CD4-positive, alpha-beta T cell (primary cell): ENCODE measurements around the gene ATXN1L. TPM values are rescaled to one million over a fixed set of nuclear protein-coding genes. Genes with fewer than 3 reads are reported as not detected.
"Not testable (repeated sequence)": the region's sequence is repeated elsewhere in the genome, so short reads cannot be mapped to it uniquely, and the experiment has no call there.

Experiments used
- ATAC-seq: fragments of 200-7000 bp; cut with Tn5 transposase; one replicate; pipeline ENCODE4 v1.10.0; 2022; ENCODE audit warnings: mild to moderate bottlenecking; ENCODE audit not compliant: poor library complexity
- CTCF ChIA-PET: fragments of 350-600 bp; sonication (Branson Sonifier 250); formaldehyde crosslinking; loops from one replicate; lab custom pipeline; 2021; ENCODE audit warnings: antibody characterized with exemption, inconsistent platforms; lab: Charles Lee
- POLR2A ChIA-PET: fragments of 350-600 bp; sonication (Branson Sonifier 250); formaldehyde crosslinking; loops from one replicate; lab custom pipeline; 2021; ENCODE audit warnings: antibody characterized with exemption, inconsistent platforms; lab: Charles Lee
- DNase-seq, 14 experiments: peaks; one replicate each; pipeline ENCODE4 v3.0.0-alpha.2; 2013 to 2020; ENCODE audit warnings: mixed read lengths in 2 of 14
- H3K27ac ChIP-seq, 2 donors: one replicate each; pipeline versions ENCODE4 v1.5.1 to v1.7.0; 2013; ENCODE audit warnings: low read length in 2 of 2, low read depth in 1 of 2, mild to moderate bottlenecking in 1 of 2
- H3K27me3 ChIP-seq, 2 experiments: 1 replicate in 1 of 2; 2 replicates in 1 of 2; pipeline versions ENCODE4 v1.6.1 to v1.7.0; 2013; ENCODE audit warnings: low read length in 2 of 2, control low read depth in 1 of 2, mild to moderate bottlenecking in 1 of 2, moderate library complexity in 1 of 2; ENCODE audit not compliant: insufficient read depth in 2 of 2, control insufficient read depth in 1 of 2
- H3K36me3 ChIP-seq: one replicate; pipeline ENCODE4 v1.6.1; 2013; ENCODE audit warnings: low read length, control low read depth; ENCODE audit not compliant: insufficient read depth
- H3K4me1 ChIP-seq: one replicate; pipeline ENCODE4 v1.6.1; 2013; ENCODE audit warnings: low read length, control low read depth; ENCODE audit not compliant: insufficient read depth
- H3K4me3 ChIP-seq: one replicate; pipeline ENCODE4 v1.5.1; 2013; ENCODE audit warnings: mild to moderate bottlenecking, low read length, moderate library complexity
- H3K9me3 ChIP-seq, 2 experiments: 1 replicate in 1 of 2; 2 replicates in 1 of 2; pipeline versions ENCODE4 v1.6.1 to v1.7.0; 2013; ENCODE audit warnings: low read length in 2 of 2, mild to moderate bottlenecking in 2 of 2, control low read depth in 1 of 2, moderate library complexity in 1 of 2; ENCODE audit not compliant: control insufficient read depth in 1 of 2, insufficient read depth in 1 of 2
- H3K27ac Mint-ChIP-seq: one replicate; pipeline ENCODE4 v1.8.0; 2020; ENCODE audit warnings: mixed read lengths
- H3K27me3 Mint-ChIP-seq: one replicate; pipeline ENCODE4 v1.8.0; 2021; ENCODE audit warnings: mixed read lengths
- H3K36me3 Mint-ChIP-seq: one replicate; pipeline ENCODE4 v1.8.0; 2021; ENCODE audit warnings: low read depth, mixed read lengths
- H3K4me1 Mint-ChIP-seq: one replicate; pipeline ENCODE4 v1.8.0; 2021; ENCODE audit warnings: low read depth, mixed read lengths
- H3K4me3 Mint-ChIP-seq: one replicate; pipeline ENCODE4 v1.8.0; 2020; ENCODE audit warnings: mild to moderate bottlenecking, mixed read lengths
- H3K9me3 Mint-ChIP-seq: one replicate; pipeline ENCODE4 v1.8.0; 2020; ENCODE audit warnings: mixed read lengths
- CTCF ChIP-seq: fragments of 200-600 bp; IDR thresholded peaks from one replicate; pipeline ENCODE4 v1.8.0; 2022; ENCODE audit warnings: antibody characterized with exemption, mild to moderate bottlenecking
- intact Hi-C, 2 experiments: fragments of 100-400 bp; cut with DNase I in 1 of 2; cut with micrococcal nuclease in 1 of 2; formaldehyde crosslinking; loops; one replicate each; pipeline versions ENCODE4 v1.15.1 to v1.9.0; 2023 to 2025; cut with DNase I, micrococcal nuclease
- total RNA-seq, 174 experiments: library from RNA in 2 of 174; stranded (reverse) in 2 of 174; gene quantifications; one replicate each; pipeline ENCODE4 v1.2.3 and lab custom pipeline; 2021 to 2026

Gene ATXN1L
- total RNA-seq, 2 experiments from 2014 or later, result 61.0 to 61.1 TPM

- Mint-ChIP-seq H3K4me1 (peaks cover 35% of the 10 kb centered on the region), H3K4me3 (no peak overlapping the region), H3K27me3 (no peaks in the 10 kb centered on the region), H3K27ac (no peak overlapping the region), H3K9me3 (no peaks in the 10 kb centered on the region), H3K36me3 (peaks cover 61% of the 10 kb centered on the region)
- Histone ChIP-seq H3K27ac (no peak overlapping the region), H3K4me1 (peaks cover 12% of the 10 kb centered on the region), H3K36me3 (peaks cover 45% of the 10 kb centered on the region), H3K4me3 (no peak overlapping the region), H3K9me3 (no peaks in the 10 kb centered on the region), H3K27me3 (no peaks in the 10 kb centered on the region)
- DNase-seq (no peak), ATAC-seq (no peak)
- intact Hi-C loops, result no loop called here
- ChIA-PET CTCF (interaction anchor here (6.3 kb wide), 1 partner anchor 22 kb away, joined by 35 read pairs; the partner anchor contains the start of gene ZNF821), POLR2A (interaction anchor here (2.6 kb wide), 1 partner anchor 23 kb away, joined by 15 read pairs; the partner anchor contains the start of gene ZNF821)
- no peak for TF ChIP-seq CTCF
Measured at GRCh38 chr16:71859762-71860521, 14.2 kb downstream of the ATXN1L start.

GRCh38 chr16:71863995-71864394, 18.2 kb downstream of the ATXN1L start:
- Histone ChIP-seq H3K36me3 (peaks cover 57% of the 10 kb centered on the region), H3K27ac (no peak overlapping the region), H3K4me1 (no peaks in the 10 kb centered on the region), H3K27me3 (no peaks in the 10 kb centered on the region), H3K9me3 (no peaks in the 10 kb centered on the region), H3K4me3 (no peak overlapping the region)
- ChIA-PET CTCF (interaction anchor here (1.5 kb wide), 1 partner anchor 18 kb away, joined by 5 read pairs; no protein-coding TSS in a partner anchor), POLR2A (interaction anchor here (1.9 kb wide), 1 partner anchor 18 kb away, joined by 7 read pairs; no protein-coding TSS in a partner anchor)
- Mint-ChIP-seq H3K9me3 (no peaks in the 10 kb centered on the region), H3K36me3 (peaks cover 75% of the 10 kb centered on the region), H3K27me3 (no peaks in the 10 kb centered on the region), H3K4me3 (no peak overlapping the region), H3K4me1 (peaks cover 6% of the 10 kb centered on the region), H3K27ac (no peak overlapping the region)
- intact Hi-C loops, result no loop called here
- TF ChIP-seq CTCF, result no peak
- no peak for DNase-seq
- ATAC-seq, result no peak

GRCh38 chr16:71865173-71865863, 19.5 kb downstream of the ATXN1L start:
- no peak overlapping the region for H3K27ac ChIP-seq
- POLR2A ChIA-PET, result interaction anchor here (0.8 to 1.9 kb wide), 3 partner anchors 16 to 57 kb away, joined by 3 to 7 read pairs (median 3); partner anchors contain the start of gene AP1G1
- ATAC-seq (no peak), DNase-seq (no peak)
- Mint-ChIP-seq H3K27ac (no peak overlapping the region), H3K27me3 (no peaks in the 10 kb centered on the region), H3K36me3 (peaks cover 77% of the 10 kb centered on the region), H3K9me3 (no peaks in the 10 kb centered on the region), H3K4me1 (peaks cover 2% of the 10 kb centered on the region), H3K4me3 (no peak overlapping the region)
- H3K4me1 ChIP-seq, result no peaks in the 10 kb centered on the region
- TF ChIP-seq CTCF, result no peak
- no peak overlapping the region for H3K4me3 ChIP-seq
- intact Hi-C loops, result no loop called here
- H3K9me3 ChIP-seq, result no peaks in the 10 kb centered on the region
- H3K36me3 ChIP-seq, result peaks cover 47% of the 10 kb centered on the region
- CTCF ChIA-PET, result interaction anchor here (1.3 to 1.5 kb wide), 2 partner anchors 11 to 17 kb away, joined by 4 to 5 read pairs; no protein-coding TSS in a partner anchor
- H3K27me3 ChIP-seq, result no peaks in the 10 kb centered on the region

- H3K4me3 Mint-ChIP-seq, H3K27me3 ChIP-seq, H3K4me1 ChIP-seq, H3K27ac Mint-ChIP-seq, H3K4me3 ChIP-seq, H3K27ac ChIP-seq, intact Hi-C loops, ATAC-seq, H3K9me3 Mint-ChIP-seq, H3K9me3 ChIP-seq, CTCF ChIA-PET, DNase-seq, H3K27me3 Mint-ChIP-seq: not testable (repeated sequence)
- POLR2A ChIA-PET, result interaction anchor here (0.7 kb wide), 1 partner anchor 15 kb away, joined by 3 read pairs; no protein-coding TSS in a partner anchor
- Mint-ChIP-seq H3K4me1 (peaks cover 11% of the 10 kb centered on the region), H3K36me3 (peaks cover 69% of the 10 kb centered on the region)
- H3K36me3 ChIP-seq, result peaks cover 37% of the 10 kb centered on the region
Measured at GRCh38 chr16:71867175-71867574, 21.4 kb downstream of the ATXN1L start.
